Brain microvascular endothelial cell (primary cell): Measurements from ENCODE around the gene MYLK.

Experiments used
- DNase-seq: peaks from one replicate; pipeline ENCODE4 v3.0.0-alpha.2; 2020
- H3K27ac ChIP-seq: fragments of 250-450 bp; sonication (Bioruptor Pico); 2 replicates; pipeline ENCODE4 v1.5.1; 2020; ENCODE audit warnings: mild to moderate bottlenecking, moderate library complexity
- H3K27me3 ChIP-seq: fragments of 250-450 bp; sonication (Bioruptor Pico); replicated peaks from 2 replicates; pipeline ENCODE4 v1.5.1; 2020; ENCODE audit warnings: mild to moderate bottlenecking
- H3K36me3 ChIP-seq: fragments of 250-450 bp; sonication (Bioruptor Pico); replicated peaks from 2 replicates; pipeline ENCODE4 v1.5.1; 2020; ENCODE audit warnings: mild to moderate bottlenecking
- H3K4me3 ChIP-seq: 2 replicates; pipeline ENCODE4 v1.5.1; 2011; ENCODE audit warnings: low read depth, mild to moderate bottlenecking, control low read depth, low read length, moderate library complexity
- CTCF ChIP-seq: IDR thresholded peaks from 2 replicates; pipeline ENCODE4 v1.5.1; 2011; ENCODE audit warnings: low read depth, mild to moderate bottlenecking, moderate library complexity, low read length, control low read depth, inconsistent platforms; ENCODE audit errors: missing control alignments
- in situ Hi-C: cut with HindIII; loops from 2 replicates; pipeline ENCODE4 v1.10.0; 2017; ENCODE audit warnings: low sequenced_read_pairs, low pct_ligation_motif_present

The MYLK gene

GRCh38 chr3:123802007-123802625, 82.0 kb downstream of the MYLK start:
- DNase-seq = no peak
- no peaks in the 10 kb centered on the region for H3K27me3 ChIP-seq
- no peak overlapping the region for H3K27ac ChIP-seq
- TF ChIP-seq CTCF = no peak
- in situ Hi-C loops = no loop called here
- H3K4me3 ChIP-seq = no peak overlapping the region
- H3K36me3 ChIP-seq = no peaks in the 10 kb centered on the region

GRCh38 chr3:123801474-123801873, 82.7 kb downstream of the MYLK start:
- DNase-seq = no peak
- Histone ChIP-seq H3K36me3 (no peaks in the 10 kb centered on the region), H3K4me3 (no peak overlapping the region), H3K27me3 (no peaks in the 10 kb centered on the region), H3K27ac (no peak overlapping the region)
- TF ChIP-seq CTCF = no peak
- in situ Hi-C loops = no loop called here

GRCh38 chr3:123800362-123800682, 83.8 kb downstream of the MYLK start:
- no peak for TF ChIP-seq CTCF
- in situ Hi-C loops = no loop called here
- Histone ChIP-seq H3K4me3 (no peak overlapping the region), H3K27ac (no peak overlapping the region), H3K36me3 (no peaks in the 10 kb centered on the region), H3K27me3 (no peaks in the 10 kb centered on the region)
- DNase-seq = no peak

GRCh38 chr3:123799544-123800361, 84.4 kb downstream of the MYLK start:
- Histone ChIP-seq H3K27me3 (no peaks in the 10 kb centered on the region), H3K4me3 (peak overlapping the region; percentile 4), H3K36me3 (no peaks in the 10 kb centered on the region), H3K27ac (no peak overlapping the region)
- in situ Hi-C loops = no loop called here
- no peak for TF ChIP-seq CTCF
- DNase-seq = peak; percentile 40

- no peak for DNase-seq
- TF ChIP-seq CTCF = no peak
- in situ Hi-C loops = no loop called here
- H3K27me3 ChIP-seq = no peaks in the 10 kb centered on the region
- no peak overlapping the region for H3K27ac ChIP-seq
- H3K36me3 ChIP-seq = no peaks in the 10 kb centered on the region
- H3K4me3 ChIP-seq = no peak overlapping the region
Measured at GRCh38 chr3:123798550-123798949, 85.6 kb downstream of the MYLK start.
